Body of pancreas (tissue), 4 donors: ENCODE data around the gene RGS17. TPM values are rescaled to one million over a fixed set of nuclear protein-coding genes. Genes with fewer than 3 reads are reported as not detected.
"Not testable (repeated sequence)": the region's sequence is repeated elsewhere in the genome, so short reads cannot be mapped to it uniquely, and the experiment has no call there.

Experiments used
- ATAC-seq: fragments of 150-250 bp; one replicate; pipeline ENCODE4 v1.9.1; 2016
- DNase-seq, 4 donors: peaks; one replicate each; pipeline ENCODE4 v3.0.0-alpha.2; 2019
- H3K27ac ChIP-seq, 4 donors: fragments of 200-600 bp; sonication (generic); 1 replicate in 3 of 4; 2 replicates in 1 of 4; pipeline versions ENCODE4 v1.5.1 to v1.6.1; 2016 to 2019; ENCODE audit warnings: mild to moderate bottlenecking in 1 of 4, mixed read lengths in 1 of 4, moderate library complexity in 1 of 4
- H3K27me3 ChIP-seq, 2 donors: fragments of 200-600 bp; sonication (generic); one replicate each; pipeline ENCODE4 v1.6.0; 2016; ENCODE audit warnings: mild to moderate bottlenecking in 1 of 2
- H3K36me3 ChIP-seq, 2 donors: fragments of 200-600 bp; sonication (generic); replicated peaks in 1 of 2; 2 replicates each; pipeline ENCODE4 v1.5.1; 2016; ENCODE audit warnings: low read depth in 2 of 2; ENCODE audit not compliant: insufficient read depth in 1 of 2
- H3K4me1 ChIP-seq: fragments of 200-600 bp; sonication (generic); one replicate; pipeline ENCODE4 v1.6.0; 2016
- H3K4me3 ChIP-seq, 2 donors: fragments of 200-600 bp; sonication (generic); 1 replicate in 1 of 2; 2 replicates in 1 of 2; pipeline ENCODE4 v1.5.1; 2016 to 2019
- H3K9me3 ChIP-seq, 3 donors: fragments of 200-600 bp; sonication (generic); 1 replicate in 2 of 3; 2 replicates in 1 of 3; pipeline ENCODE4 v1.5.1; 2016
- CTCF ChIP-seq, 7 experiments: fragments of 450-650 bp in 4 of 7; fragments of 200-600 bp in 3 of 7; sonication (generic) in 3 of 7; IDR thresholded peaks; one replicate each; pipeline ENCODE4 v1.5.1; 2016 to 2019; ENCODE audit warnings: antibody characterized with exemption in 7 of 7
- POLR2A ChIP-seq, 3 donors: fragments of 450-650 bp; IDR thresholded peaks; one replicate each; pipeline ENCODE4 v1.6.1; 2016; ENCODE audit warnings: antibody characterized with exemption in 3 of 3, mild to moderate bottlenecking in 2 of 3
- WGBS, 2 donors: methylation state at CpG; one replicate each; pipeline ENCODE4 v1.1.5; 2017; 5-methylcytosine and 5-hydroxymethylcytosine counted together
- intact Hi-C: fragments of 100-400 bp; cut with DNase I; formaldehyde crosslinking; loops from one replicate; pipeline ENCODE4 v1.15.1; 2023
- total RNA-seq, 2 donors: library from RNA; depleted of rRNA; stranded (reverse); fragments of >200 nt; gene quantifications; one replicate each; pipeline ENCODE4 v1.1.0, GENCODE V29; 2016

Gene RGS17
- total RNA-seq, 2 donors from 2014 or later: 0.33 to 1.0 TPM

GRCh38 chr6:153002613-153003365 is 128.3 kb downstream of the RGS17 start, which contains the start of gene MTRF1L:
MTRF1L (minus strand) TSS chr6:153002709; CDS start chr6:153002685, 24 bp downstream.
- ATAC-seq: peak; percentile 98
- Histone ChIP-seq H3K4me3 (peak within 1 kb of the TSS; percentile 59 to 76), H3K27ac (peak within 1 kb of the TSS; percentile 45 to 88 (median 78)), H3K36me3 (no peaks in the 10 kb centered on the region), H3K9me3 (no peaks in the 10 kb centered on the region), H3K27me3 (no peaks in the 10 kb centered on the region), H3K4me1 (peaks cover 38% of the 10 kb centered on the region)
- peak; percentile 92 to 95 (median 94) for DNase-seq
- TF ChIP-seq POLR2A (IDR thresholded peaks at IDR 0.05): peak; percentile 76 to 94 (median 91)
- TF ChIP-seq CTCF (IDR thresholded peaks at IDR 0.05): peak in 1 of 7 experiments; percentile 25
- 0 to 1% methylated on average over 25 to 48 of the region's 52 CpGs for WGBS, 2 donors
- intact Hi-C loops: no loop called here

GRCh38 chr6:153001767-153002612 is 129.1 kb downstream of the RGS17 start:
- intact Hi-C loops: no loop called here
- Histone ChIP-seq H3K4me3 (peak overlapping the region; percentile 59 to 76), H3K27me3 (no peaks in the 10 kb centered on the region), H3K4me1 (peaks cover 38% of the 10 kb centered on the region), H3K36me3 (no peaks in the 10 kb centered on the region), H3K9me3 (no peaks in the 10 kb centered on the region), H3K27ac (peak overlapping the region in 3 of 4 donors; percentile 72 to 88 (median 85))
- 2 to 4% methylated on average over 18 to 24 of the region's 31 CpGs for WGBS, 2 donors
- TF ChIP-seq POLR2A (IDR thresholded peaks at IDR 0.05) (no peak), CTCF (IDR thresholded peaks at IDR 0.05) (no peak)
- DNase-seq (no peak), ATAC-seq (peak; percentile 31)

- ATAC-seq, H3K27ac ChIP-seq, intact Hi-C loops, H3K9me3 ChIP-seq, H3K4me3 ChIP-seq, H3K27me3 ChIP-seq, DNase-seq, H3K36me3 ChIP-seq: not testable (repeated sequence)
- 92 to 97% methylated on average over 9 of the region's 9 CpGs for WGBS, 2 donors
- H3K4me1 ChIP-seq: peaks cover 38% of the 10 kb centered on the region
These were observed 130.3 kb downstream of the RGS17 start for GRCh38 chr6:153000790-153001189.

GRCh38 chr6:153000243-153000642 is 130.8 kb downstream of the RGS17 start:
- no peak for TF ChIP-seq POLR2A (IDR thresholded peaks at IDR 0.05)
- TF ChIP-seq CTCF (IDR thresholded peaks at IDR 0.05): no peak
- Histone ChIP-seq H3K36me3 (no peaks in the 10 kb centered on the region), H3K27ac (no peak overlapping the region), H3K27me3 (no peaks in the 10 kb centered on the region), H3K4me1 (peaks cover 38% of the 10 kb centered on the region), H3K9me3 (no peaks in the 10 kb centered on the region), H3K4me3 (no peak overlapping the region)
- intact Hi-C loops: no loop called here
- DNase-seq: no peak
- ATAC-seq: no peak

- peaks cover 38% of the 10 kb centered on the region for H3K4me1 ChIP-seq
- H3K9me3 ChIP-seq, DNase-seq, ATAC-seq, H3K27ac ChIP-seq, H3K36me3 ChIP-seq, intact Hi-C loops, H3K4me3 ChIP-seq, H3K27me3 ChIP-seq: not testable (repeated sequence)
- WGBS, 2 donors: 74 to 78% methylated on average over 2 of the region's 2 CpGs
These were observed 131.5 kb downstream of the RGS17 start for GRCh38 chr6:152999538-152999937.
